NB4 (cell line): Measurements from ENCODE around the gene SLC9C1.

Experiments used
- CTCF ChIP-seq: IDR thresholded peaks from one replicate; pipeline ENCODE4 v1.5.1; 2012; ENCODE audit warnings: low read depth, low read length
- MAX ChIP-seq: IDR thresholded peaks from 2 replicates; pipeline ENCODE4 v1.6.1; 2011; ENCODE audit warnings: low read depth, low read length
- POLR2A ChIP-seq: IDR thresholded peaks from 2 replicates; pipeline ENCODE4 v1.6.1; 2011; ENCODE audit warnings: mild to moderate bottlenecking; ENCODE audit not compliant: insufficient read length; ENCODE audit errors: extremely low read depth

GRCh38 chr3:112127522-112128494 lies 166.2 kb downstream of the SLC9C1 start:
- TF ChIP-seq CTCF (no peak), POLR2A (no peak), MAX (no peak)
